Endothelial cell of umbilical vein (primary cell): ENCODE data around the gene DAND5.

Experiments
- CTCF ChIP-seq, 2 donors: IDR thresholded peaks; 1 replicate in 1 of 2; 2 replicates in 1 of 2; pipeline ENCODE4 v1.5.1; 2011; ENCODE audit warnings: low read length in 2 of 2, mild to moderate bottlenecking in 2 of 2, moderate library complexity in 2 of 2, control low read depth in 1 of 2, inconsistent platforms in 1 of 2, low read depth in 1 of 2; ENCODE audit not compliant: insufficient read depth in 1 of 2; ENCODE audit errors: extremely low read depth in 1 of 2
- JUN ChIP-seq: IDR thresholded peaks from 2 replicates; pipeline ENCODE4 v1.6.1; 2011; ENCODE audit warnings: borderline replicate concordance, low read depth; ENCODE audit not compliant: insufficient read length, insufficient read depth
- MYC ChIP-seq: IDR thresholded peaks from one replicate; pipeline ENCODE4 v1.6.1; 2011; ENCODE audit warnings: mild to moderate bottlenecking, low read depth, low read length
- POLR2A ChIP-seq: IDR thresholded peaks from 2 replicates; pipeline ENCODE4 v1.6.1; 2012; ENCODE audit warnings: low read depth, mild to moderate bottlenecking, control low read depth, low read length
- POLR2AphosphoS5 ChIP-seq: IDR thresholded peaks from 2 replicates; pipeline ENCODE4 v1.6.1; 2012; ENCODE audit warnings: low read depth, mild to moderate bottlenecking, control low read depth, low read length, moderate library complexity; ENCODE audit not compliant: insufficient read depth

DNA sequence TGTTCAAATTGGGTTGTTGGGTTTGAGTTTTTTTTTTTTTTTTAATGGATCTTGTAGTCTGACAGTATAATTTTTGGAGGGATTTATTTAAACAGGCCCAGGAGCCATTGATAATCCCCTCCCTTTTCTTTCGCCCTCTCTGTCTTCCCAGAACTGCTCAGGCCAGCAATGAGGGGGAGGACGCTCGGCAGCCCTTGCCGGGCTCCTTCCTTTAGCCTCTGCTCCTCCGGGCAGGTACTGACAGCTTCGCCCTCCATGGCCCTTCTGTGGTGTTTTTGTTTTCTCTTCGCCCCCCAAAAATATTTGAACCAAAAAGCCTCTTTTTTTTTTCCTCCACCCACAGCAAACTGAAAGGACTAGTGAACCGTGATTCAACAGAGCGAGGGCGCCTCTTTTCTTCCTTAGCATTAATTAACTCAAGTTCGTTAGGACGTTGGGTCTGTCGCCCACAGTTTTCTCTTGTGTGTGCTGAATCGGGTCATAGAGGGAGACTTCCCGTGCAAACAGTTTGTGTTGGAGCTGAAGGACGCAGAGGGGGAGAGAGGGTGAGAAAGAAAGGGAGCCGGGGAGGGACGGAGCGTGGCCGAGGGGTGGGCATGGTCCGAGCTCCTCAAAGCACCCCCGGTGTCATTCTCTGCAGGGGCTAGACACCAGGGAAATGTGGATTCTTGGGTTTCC is 47.4 kb downstream of the DAND5 start:
- TF ChIP-seq POLR2A, result no peak
- TF ChIP-seq CTCF (IDR thresholded peaks at IDR 0.05; ENCODE audit: extremely low read depth in 1 of 2, insufficient read depth in 1 of 2, low read depth in 1 of 2, low read length in 2 of 2), result no peak
- TF ChIP-seq MYC, result no peak
- TF ChIP-seq POLR2AphosphoS5, result no peak
- no peak for TF ChIP-seq JUN
